Hepatocyte (in vitro differentiated cells): ENCODE measurements around the gene SPATA24.

Experiments used
- CTCF ChIP-seq: fragments of 200-600 bp; sonication (generic); IDR thresholded peaks from 2 replicates; pipeline ENCODE4 v1.5.1; 2016; ENCODE audit warnings: antibody characterized with exemption, mild to moderate bottlenecking; ENCODE audit not compliant: poor library complexity
- EZH2 ChIP-seq: fragments of 200-600 bp; sonication (generic); IDR thresholded peaks from 2 replicates; pipeline ENCODE4 v1.6.1; 2016; ENCODE audit warnings: antibody characterized with exemption, mild to moderate bottlenecking, borderline replicate concordance
- EZH2phosphoT487 ChIP-seq: fragments of 200-600 bp; sonication (generic); IDR thresholded peaks from one replicate; pipeline ENCODE4 v1.6.1; 2018; ENCODE audit warnings: antibody characterized with exemption, mild to moderate bottlenecking, low read depth, moderate library complexity; ENCODE audit not compliant: unreplicated experiment, severe bottlenecking

- TF ChIP-seq EZH2, result no peak
- TF ChIP-seq CTCF, result no peak
- no peak for TF ChIP-seq EZH2phosphoT487
Observed at GRCh38 chr5:139403418-139403786, 487 bp downstream of the SPATA24 start.
